Measurements from ENCODE around the gene PLXNB1.

DNA sequence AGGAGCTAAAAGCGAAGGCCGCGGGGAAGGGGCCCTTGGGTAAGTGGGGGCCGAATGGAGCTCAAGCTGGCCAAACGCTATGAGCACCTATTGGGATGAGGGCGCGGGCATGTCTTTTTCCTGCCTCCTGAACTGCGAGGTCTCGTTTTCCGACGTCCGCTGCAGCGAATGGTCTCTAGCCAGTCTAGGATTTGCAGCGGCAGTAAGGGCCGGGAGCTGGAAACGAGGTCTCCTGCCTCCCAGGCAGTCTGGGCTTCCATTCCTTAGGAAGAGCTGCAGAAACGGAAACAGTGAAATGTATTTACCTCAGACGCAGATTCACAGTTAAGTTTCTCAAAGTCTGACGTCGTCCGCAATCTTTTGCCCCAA is 10.7 kb upstream of the PLXNB1 start:
- TF ChIP-seq, protein P1, sequence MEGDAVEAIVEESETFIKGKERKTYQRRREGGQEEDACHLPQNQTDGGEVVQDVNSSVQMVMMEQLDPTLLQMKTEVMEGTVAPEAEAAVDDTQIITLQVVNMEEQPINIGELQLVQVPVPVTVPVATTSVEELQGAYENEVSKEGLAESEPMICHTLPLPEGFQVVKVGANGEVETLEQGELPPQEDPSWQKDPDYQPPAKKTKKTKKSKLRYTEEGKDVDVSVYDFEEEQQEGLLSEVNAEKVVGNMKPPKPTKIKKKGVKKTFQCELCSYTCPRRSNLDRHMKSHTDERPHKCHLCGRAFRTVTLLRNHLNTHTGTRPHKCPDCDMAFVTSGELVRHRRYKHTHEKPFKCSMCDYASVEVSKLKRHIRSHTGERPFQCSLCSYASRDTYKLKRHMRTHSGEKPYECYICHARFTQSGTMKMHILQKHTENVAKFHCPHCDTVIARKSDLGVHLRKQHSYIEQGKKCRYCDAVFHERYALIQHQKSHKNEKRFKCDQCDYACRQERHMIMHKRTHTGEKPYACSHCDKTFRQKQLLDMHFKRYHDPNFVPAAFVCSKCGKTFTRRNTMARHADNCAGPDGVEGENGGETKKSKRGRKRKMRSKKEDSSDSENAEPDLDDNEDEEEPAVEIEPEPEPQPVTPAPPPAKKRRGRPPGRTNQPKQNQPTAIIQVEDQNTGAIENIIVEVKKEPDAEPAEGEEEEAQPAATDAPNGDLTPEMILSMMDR (IDR thresholded peaks at IDR 0.05; ENCODE audit: borderline replicate concordance, extremely low read depth, low read length, poor library complexity, severe bottlenecking), result no peak
- no peak for TF ChIP-seq EZH2 (IDR thresholded peaks at IDR 0.05; ENCODE audit: borderline replicate concordance, low read depth, low read length, severe bottlenecking)
